ENCODE results near the gene MEIKIN. TPM values are rescaled to one million over a fixed set of nuclear protein-coding genes. Genes with fewer than 3 reads are reported as not detected.

Gene MEIKIN
- total and polyA plus RNA-seq, 7 donors = 0.31 TPM; not detected in 6

GRCh38 chr5:131974622-131974955 is 29.1 kb upstream of the MEIKIN start:
- no peak for DNase-seq
- Histone ChIP-seq H3K4me1 (no peaks in the 10 kb centered on the region), H3K36me3 (no peaks in the 10 kb centered on the region), H3K27ac (no peak overlapping the region), H3K9me3 (no peaks in the 10 kb centered on the region), H3K27me3 (no peaks in the 10 kb centered on the region), H3K4me3 (no peak overlapping the region)
- intact Hi-C loops (cut with DNase I) = no loop called here
- WGBS, 2 donors = 47 to 62% methylated on average over 5 of the region's 5 CpGs
- TF ChIP-seq POLR2A (IDR thresholded peaks at IDR 0.05) (no peak), EP300 (IDR thresholded peaks at IDR 0.05) (no peak), POLR2AphosphoS5 (IDR thresholded peaks at IDR 0.05) (no peak), CTCF (IDR thresholded peaks at IDR 0.05) (no peak)

- Histone ChIP-seq H3K27me3 (no peaks in the 10 kb centered on the region), H3K36me3 (no peaks in the 10 kb centered on the region), H3K27ac (no peak overlapping the region), H3K4me1 (no peaks in the 10 kb centered on the region), H3K4me3 (no peak overlapping the region), H3K9me3 (no peaks in the 10 kb centered on the region)
- no peak for DNase-seq
- 85 to 93% methylated on average over 1 of the region's 1 CpG for WGBS, 2 donors
- TF ChIP-seq POLR2AphosphoS5 (IDR thresholded peaks at IDR 0.05) = no peak
- no peak for TF ChIP-seq EP300 (IDR thresholded peaks at IDR 0.05)
- no peak for TF ChIP-seq CTCF (IDR thresholded peaks at IDR 0.05)
- TF ChIP-seq POLR2A (IDR thresholded peaks at IDR 0.05) = no peak
- intact Hi-C loops (cut with DNase I) = no loop called here
Observed at GRCh38 chr5:131974016-131974415, 28.6 kb upstream of the MEIKIN start.

DNA sequence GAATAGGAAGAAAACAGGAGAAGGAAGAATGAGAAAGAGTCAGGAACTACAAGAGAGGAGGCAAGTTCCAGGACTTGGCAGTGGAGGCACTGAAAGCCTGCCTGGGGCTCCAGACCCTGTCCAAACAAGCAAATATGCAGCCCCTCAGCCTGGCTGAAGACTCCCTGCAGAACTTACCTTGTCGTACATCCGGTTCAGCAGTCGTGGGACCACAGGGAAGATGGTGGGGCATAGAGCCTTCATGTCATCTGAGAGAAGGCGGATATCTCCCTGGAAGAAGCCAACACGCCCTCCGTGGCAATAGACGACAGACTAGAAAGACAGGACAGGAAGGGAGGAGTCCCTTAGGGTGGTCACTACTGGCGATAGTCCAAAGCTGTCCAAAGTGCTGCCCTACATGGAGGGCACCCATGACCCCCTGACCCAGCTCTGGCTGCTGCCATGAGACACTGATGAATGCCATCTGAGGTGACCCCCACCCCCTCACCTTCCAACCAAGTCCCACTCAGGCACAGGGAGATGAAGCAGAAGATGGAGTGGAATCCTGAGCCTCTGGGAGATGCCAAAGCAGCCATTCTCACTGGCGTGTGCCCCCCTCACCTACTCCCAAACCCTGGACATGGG is 27.7 kb upstream of the MEIKIN start:
- no peaks in the 10 kb centered on the region for H3K27me3 ChIP-seq
- no peak for TF ChIP-seq CTCF (IDR thresholded peaks at IDR 0.05)
- TF ChIP-seq POLR2A (IDR thresholded peaks at IDR 0.05) = no peak
- 92 to 95% methylated on average over 9 of the region's 9 CpGs for WGBS, 2 donors
- no peak overlapping the region for H3K4me3 ChIP-seq
- no peaks in the 10 kb centered on the region for H3K4me1 ChIP-seq
- DNase-seq = no peak
- no peaks in the 10 kb centered on the region for H3K36me3 ChIP-seq
- intact Hi-C loops (cut with DNase I) = no loop called here
- H3K27ac ChIP-seq = no peak overlapping the region
- no peaks in the 10 kb centered on the region for H3K9me3 ChIP-seq

DNA sequence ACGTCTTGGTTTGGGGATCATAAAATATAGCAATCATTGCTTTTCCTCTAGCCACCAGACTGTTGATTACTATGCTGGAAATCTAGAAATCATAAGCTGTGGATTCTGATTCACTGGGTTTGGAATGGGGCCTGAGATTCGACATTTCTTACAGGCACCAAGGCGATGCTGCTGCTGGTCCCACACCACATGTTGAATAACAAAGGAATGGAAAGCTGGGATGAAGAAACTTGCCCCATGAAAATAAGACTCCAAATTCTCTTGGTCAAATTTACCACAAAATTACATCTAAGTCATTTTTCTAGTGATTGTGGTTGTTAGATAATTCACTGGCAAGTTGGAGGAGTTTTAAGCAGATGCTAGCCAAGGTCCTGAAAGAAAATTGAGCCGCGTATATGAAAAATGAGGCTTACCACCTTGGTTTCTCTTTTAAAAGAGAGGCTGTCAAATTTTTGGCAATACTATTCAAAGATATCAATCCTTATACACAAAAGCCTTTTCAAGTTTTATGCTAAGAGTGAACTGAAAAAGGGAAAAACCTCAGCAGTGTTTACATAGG is 23.0 kb upstream of the MEIKIN start:
- Histone ChIP-seq H3K4me3 (no peak overlapping the region), H3K9me3 (no peaks in the 10 kb centered on the region), H3K27ac (no peak overlapping the region), H3K4me1 (no peaks in the 10 kb centered on the region), H3K27me3 (no peaks in the 10 kb centered on the region), H3K36me3 (no peaks in the 10 kb centered on the region)
- no peak for TF ChIP-seq CTCF (IDR thresholded peaks at IDR 0.05)
- no peak for TF ChIP-seq EP300 (IDR thresholded peaks at IDR 0.05)
- no peak for TF ChIP-seq POLR2A (IDR thresholded peaks at IDR 0.05)
- TF ChIP-seq POLR2AphosphoS5 (IDR thresholded peaks at IDR 0.05) = no peak
- intact Hi-C loops (cut with DNase I) = no loop called here
- WGBS, 2 donors = 83 to 85% methylated on average over 5 of the region's 5 CpGs
- DNase-seq = no peak

- 92 to 98% methylated on average over 1 of the region's 1 CpG for WGBS, 2 donors
- no peaks in the 10 kb centered on the region for H3K4me1 ChIP-seq
- no peaks in the 10 kb centered on the region for H3K9me3 ChIP-seq
- H3K4me3 ChIP-seq = no peak overlapping the region
- intact Hi-C loops (cut with DNase I) = no loop called here
- no peak for DNase-seq
- no peak overlapping the region for H3K27ac ChIP-seq
- no peaks in the 10 kb centered on the region for H3K27me3 ChIP-seq
- no peaks in the 10 kb centered on the region for H3K36me3 ChIP-seq
- TF ChIP-seq EP300 (IDR thresholded peaks at IDR 0.05) = no peak
- TF ChIP-seq CTCF (IDR thresholded peaks at IDR 0.05) = no peak
- TF ChIP-seq POLR2A (IDR thresholded peaks at IDR 0.05) = no peak
- TF ChIP-seq POLR2AphosphoS5 (IDR thresholded peaks at IDR 0.05) = no peak
Observed at GRCh38 chr5:131966551-131966950, 21.1 kb upstream of the MEIKIN start.

All from sigmoid colon (tissue), 7 donors.